Measurements from ENCODE around the gene SPRED2.

DNA sequence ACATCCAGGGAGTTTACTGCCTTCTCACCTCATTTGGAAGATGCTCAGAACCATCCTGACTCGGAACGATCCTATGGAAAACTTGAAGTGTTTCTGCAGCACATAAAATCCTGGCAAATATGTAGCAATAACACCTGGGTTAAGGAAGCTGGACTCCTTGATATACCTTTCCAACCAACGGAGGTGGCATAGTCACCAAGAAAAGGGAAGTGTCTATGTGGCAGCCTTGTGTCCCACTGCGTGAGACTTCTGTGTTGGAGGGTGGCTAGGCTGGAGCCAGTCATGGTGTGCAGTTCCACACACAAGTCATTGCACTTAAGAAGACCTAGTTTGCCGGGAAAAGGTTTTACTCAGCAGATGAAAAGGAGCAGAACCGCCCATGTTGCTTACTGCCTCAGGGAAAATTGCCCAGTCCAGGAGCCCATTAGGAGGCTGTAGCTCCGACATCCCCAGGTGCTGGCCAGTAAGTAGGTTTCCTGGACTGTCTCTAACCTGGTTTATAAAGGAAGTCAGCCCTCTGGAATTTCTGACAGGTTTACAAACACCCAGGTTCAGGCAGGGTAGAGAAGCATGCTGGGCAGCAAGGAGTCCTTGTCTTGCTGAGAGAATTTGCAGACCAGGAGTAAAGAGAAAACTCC lies 46.2 kb upstream of the SPRED2 start:
- TF ChIP-seq, protein P1, sequence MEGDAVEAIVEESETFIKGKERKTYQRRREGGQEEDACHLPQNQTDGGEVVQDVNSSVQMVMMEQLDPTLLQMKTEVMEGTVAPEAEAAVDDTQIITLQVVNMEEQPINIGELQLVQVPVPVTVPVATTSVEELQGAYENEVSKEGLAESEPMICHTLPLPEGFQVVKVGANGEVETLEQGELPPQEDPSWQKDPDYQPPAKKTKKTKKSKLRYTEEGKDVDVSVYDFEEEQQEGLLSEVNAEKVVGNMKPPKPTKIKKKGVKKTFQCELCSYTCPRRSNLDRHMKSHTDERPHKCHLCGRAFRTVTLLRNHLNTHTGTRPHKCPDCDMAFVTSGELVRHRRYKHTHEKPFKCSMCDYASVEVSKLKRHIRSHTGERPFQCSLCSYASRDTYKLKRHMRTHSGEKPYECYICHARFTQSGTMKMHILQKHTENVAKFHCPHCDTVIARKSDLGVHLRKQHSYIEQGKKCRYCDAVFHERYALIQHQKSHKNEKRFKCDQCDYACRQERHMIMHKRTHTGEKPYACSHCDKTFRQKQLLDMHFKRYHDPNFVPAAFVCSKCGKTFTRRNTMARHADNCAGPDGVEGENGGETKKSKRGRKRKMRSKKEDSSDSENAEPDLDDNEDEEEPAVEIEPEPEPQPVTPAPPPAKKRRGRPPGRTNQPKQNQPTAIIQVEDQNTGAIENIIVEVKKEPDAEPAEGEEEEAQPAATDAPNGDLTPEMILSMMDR (IDR thresholded peaks at IDR 0.05; ENCODE audit: poor library complexity, severe bottlenecking), result no peak
- TF ChIP-seq EZH2 (IDR thresholded peaks at IDR 0.05; ENCODE audit: borderline replicate concordance, insufficient read depth, low read length, poor library complexity, severe bottlenecking) (no peak), RAD21 (conservative IDR thresholded peaks at IDR 0.05) (no peak), POLR2AphosphoS5 (IDR thresholded peaks at IDR 0.05) (no peak), EP300 (conservative IDR thresholded peaks at IDR 0.05; ENCODE audit: poor library complexity, severe bottlenecking) (no peak)
